Subcutaneous adipose tissue (tissue), 4 donors: ENCODE results near the gene LAMA3. TPM values are rescaled to one million over a fixed set of nuclear protein-coding genes. Genes with fewer than 3 reads are reported as not detected.

Source experiments
- total RNA-seq, 4 donors: library from RNA; depleted of rRNA; stranded (reverse); fragments of >200 nt; gene quantifications; one replicate each; pipeline ENCODE4 v1.1.0, GENCODE V29; 2016
- TF ChIP-seq, protein P1 (sequence below): fragments of 450-650 bp; IDR thresholded peaks from one replicate; pipeline ENCODE4 v1.5.1; 2016; ENCODE audit warnings: low read depth, mild to moderate bottlenecking, control low read depth, antibody characterized with exemption, moderate library complexity

The LAMA3 gene
- total RNA-seq, 4 donors from 2014 or later = 23.3 to 34.9 (median 28.4) TPM

DNA sequence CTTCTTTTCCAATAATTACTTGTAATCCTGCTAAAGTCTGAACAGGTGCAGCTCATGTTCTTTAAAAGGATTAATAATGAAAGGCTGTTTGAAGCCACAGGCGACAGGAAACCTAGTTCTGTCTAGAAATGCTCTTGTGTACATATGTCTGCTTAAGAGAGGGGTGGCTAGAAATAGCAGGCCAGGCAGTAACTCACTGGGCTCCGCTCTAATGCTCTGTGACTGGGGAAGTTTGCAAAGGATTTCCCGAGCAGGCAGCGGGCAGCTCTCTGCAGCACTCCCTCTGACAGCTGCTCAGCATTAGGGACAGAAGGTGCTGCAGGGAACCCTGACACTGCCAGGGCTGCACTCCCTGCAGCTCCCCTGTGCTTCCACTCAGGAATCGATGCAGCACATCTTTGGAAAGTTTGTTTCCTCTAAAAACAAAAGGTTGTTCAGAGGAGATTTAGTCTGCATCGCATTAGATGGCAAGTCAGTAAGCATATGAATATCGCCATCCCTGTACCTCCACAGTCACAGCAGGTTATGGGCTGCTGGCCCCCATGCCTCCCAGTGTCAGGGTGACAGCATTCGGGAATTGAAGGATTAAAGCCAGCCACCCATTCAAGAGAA, 292.2 kb downstream of the LAMA3 start:
- TF ChIP-seq, protein P1, sequence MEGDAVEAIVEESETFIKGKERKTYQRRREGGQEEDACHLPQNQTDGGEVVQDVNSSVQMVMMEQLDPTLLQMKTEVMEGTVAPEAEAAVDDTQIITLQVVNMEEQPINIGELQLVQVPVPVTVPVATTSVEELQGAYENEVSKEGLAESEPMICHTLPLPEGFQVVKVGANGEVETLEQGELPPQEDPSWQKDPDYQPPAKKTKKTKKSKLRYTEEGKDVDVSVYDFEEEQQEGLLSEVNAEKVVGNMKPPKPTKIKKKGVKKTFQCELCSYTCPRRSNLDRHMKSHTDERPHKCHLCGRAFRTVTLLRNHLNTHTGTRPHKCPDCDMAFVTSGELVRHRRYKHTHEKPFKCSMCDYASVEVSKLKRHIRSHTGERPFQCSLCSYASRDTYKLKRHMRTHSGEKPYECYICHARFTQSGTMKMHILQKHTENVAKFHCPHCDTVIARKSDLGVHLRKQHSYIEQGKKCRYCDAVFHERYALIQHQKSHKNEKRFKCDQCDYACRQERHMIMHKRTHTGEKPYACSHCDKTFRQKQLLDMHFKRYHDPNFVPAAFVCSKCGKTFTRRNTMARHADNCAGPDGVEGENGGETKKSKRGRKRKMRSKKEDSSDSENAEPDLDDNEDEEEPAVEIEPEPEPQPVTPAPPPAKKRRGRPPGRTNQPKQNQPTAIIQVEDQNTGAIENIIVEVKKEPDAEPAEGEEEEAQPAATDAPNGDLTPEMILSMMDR = no peak

DNA sequence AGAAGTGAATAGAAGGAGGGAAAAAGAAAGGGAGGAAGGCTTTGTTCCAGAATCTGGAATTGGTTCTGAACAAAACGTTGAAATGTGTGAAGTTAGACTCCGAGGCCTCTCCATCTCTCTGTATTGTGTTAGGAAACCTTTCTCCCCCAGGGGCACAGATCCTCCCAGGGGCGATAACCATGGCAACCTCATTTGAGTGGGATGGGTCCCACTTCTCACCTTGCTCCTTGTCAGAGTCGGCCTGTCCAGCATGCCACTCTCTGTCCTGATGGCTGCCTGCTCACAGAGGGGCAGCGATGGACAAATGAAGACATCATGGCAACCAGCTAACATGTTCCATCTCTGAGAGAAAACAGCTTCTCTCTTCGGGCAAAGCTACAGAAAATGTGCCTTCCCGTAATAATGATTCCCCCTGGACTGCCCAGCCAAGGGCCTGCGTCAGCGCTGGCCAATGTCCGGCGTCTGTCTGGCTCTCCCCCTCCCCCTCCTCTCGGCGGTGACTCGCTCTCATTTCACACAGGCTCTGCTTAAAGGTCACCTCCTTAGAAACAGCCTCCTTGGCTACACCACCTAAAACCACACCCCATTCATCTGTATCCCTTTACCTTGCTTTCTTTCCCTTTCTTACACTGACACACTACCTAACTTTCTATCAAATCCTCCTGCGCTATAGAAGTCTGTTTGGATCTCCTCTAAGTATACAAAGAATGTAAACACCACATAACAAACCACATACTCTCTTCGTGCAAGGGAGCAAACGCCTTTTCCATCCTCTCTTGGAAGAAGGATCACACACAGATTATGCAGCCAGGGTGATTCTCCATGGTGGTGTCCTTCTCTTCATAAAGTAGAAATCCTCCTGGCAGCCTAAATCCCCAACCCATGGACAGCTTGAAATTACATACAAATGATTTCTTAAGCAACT, 293.2 kb downstream of the LAMA3 start:
- TF ChIP-seq, protein P1 = no peak

DNA sequence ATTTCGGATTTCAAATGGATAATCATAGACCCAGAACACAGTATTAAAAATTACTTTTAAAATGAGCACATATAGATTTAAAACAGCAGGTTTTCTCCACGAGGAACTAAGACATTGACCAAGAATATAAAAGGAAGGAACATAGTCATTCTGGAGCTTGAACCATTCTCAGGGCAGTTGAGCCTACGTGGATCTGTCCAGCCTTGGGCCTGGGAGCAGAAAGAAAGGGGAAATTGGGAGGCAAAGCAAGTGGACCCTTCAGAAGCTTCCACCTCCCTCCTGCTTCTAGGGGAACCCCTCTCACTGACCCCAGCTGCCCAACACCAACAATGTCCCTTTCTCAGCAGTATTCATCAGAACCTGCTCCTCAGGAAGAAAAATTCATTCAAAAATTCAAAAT, 293.9 kb downstream of the LAMA3 start:
- TF ChIP-seq, protein P1 = no peak

DNA sequence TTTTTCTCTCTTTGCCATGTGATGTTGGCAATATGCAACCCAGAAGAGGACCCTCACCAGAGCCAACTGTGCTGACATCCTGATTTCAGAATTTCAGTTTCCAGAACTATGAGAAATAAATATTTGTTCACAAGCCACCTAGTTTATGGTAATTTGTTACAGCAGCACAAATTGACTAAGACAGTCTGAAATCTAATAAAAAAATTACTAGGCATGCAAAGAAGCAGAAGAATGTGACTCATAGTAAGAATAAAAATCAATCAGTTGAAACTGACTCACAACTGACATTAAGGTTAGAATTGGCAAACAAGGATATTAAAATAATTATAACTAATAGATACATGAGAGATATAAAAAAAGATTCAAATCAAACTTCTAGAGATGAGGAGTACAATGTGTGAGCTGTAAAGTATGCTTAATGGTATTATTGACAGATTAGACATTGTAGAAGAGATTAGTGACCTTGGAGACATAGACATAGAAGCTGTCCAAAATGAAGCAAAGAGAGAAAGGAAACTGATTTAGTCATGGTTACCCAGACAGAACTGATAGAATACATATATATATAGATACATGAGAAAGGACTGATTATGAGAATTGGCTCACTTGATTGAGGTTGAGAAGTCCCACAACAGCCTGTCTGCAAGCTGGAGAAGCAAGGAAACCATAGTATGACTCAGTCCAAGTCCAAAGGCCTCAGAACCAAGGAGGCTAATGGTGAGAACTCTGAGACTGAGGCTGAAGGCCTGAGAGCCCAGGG, 297.5 kb downstream of the LAMA3 start:
- TF ChIP-seq, protein P1 = no peak

DNA sequence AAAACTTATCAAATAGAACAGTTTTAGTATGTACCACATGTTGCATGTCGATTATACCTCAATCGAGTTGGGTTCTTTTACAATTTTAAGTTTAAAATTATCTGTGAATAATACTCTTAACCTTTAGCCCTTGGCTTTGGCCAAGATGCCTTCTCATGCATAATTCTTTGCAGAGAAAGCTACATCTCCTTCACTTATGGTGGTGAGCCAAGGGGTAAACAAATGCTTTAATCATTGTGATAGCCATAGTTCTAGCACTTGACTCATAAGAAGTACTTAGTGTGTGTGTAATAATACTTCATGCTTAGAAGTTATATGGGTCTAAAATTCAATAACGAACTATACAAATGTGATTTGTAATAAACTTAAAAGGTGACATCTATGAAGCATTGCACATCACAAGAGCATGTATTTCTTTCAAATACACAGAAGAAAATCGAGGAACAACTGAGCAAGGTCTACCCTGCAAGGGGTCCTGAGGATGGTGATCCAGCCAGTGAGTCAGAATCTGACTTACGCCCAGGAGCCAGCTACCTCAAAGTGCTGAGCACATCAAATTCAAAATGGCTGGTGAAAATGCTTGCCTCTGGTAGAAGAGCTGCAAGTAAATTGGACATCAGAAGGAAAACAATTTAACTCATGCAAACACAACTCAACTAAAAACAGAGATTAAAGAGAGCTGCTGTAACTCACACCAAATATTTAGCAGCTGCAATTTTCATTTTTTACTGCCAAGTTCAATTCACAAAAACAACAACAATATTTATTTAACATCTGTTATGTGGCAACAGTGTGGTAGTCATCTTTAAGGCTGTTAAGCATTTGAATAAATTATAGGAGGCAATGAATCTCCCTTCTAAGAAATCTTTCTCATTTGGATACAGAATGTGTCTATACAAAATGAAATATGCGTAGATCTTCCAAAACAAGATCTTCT, 301.5 kb downstream of the LAMA3 start:
- TF ChIP-seq, protein P1 = no peak

DNA sequence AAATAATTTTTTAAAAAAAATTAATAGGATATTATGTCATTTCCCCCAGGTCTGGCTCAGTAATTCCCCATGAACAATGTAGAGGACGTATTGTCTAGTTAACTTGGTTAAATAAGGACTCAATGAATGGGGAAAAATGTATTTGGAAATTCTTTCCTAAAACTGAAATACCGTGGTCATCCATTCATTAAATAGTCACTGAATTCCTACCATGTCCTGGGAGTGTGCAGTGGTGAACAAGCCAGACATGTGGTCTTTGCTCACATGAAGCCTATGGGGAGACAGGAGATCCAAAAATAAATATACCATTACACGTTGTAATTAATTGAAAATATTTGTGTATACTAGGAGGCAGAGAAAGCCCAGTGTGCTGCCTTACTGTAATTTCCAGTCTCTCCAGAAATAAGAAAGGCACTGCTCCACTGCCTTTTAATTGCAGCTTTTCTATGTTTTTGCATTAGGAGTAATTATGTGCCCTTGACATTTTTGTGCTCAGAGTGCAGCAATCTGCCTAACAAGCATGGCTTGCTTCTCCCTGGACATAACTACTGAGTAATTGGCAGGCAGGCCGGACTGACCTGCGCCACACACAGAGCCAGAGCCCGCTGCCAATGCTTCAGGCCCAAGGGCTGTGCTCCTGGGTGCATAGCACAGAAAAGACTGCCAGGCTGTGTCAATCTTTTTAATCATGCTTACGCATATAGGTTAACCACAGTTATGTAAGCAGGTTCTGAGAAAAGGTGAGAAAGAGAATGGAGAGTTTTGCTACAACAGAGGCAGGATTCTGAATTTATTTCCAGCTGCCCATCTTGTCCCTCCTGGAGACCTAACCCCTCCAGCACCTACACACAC, 303.1 kb downstream of the LAMA3 start:
- TF ChIP-seq, protein P1 = no peak
